ENCODE measurements around the gene CNFN. TPM values are rescaled to one million over a fixed set of nuclear protein-coding genes. Genes with fewer than 3 reads are reported as not detected.
"Not testable (repeated sequence)": the region's sequence is repeated elsewhere in the genome, so short reads cannot be mapped to it uniquely, and the experiment has no call there.

The CNFN gene
- total RNA-seq, 1 experiment from 2014 or later: 0.89 TPM

- DNase-seq (ENCODE audit: unreplicated experiment): no peak
- H3K9me3 Mint-ChIP-seq (ENCODE audit: unreplicated experiment): no peaks in the 10 kb centered on the region
- TF ChIP-seq, protein P1, sequence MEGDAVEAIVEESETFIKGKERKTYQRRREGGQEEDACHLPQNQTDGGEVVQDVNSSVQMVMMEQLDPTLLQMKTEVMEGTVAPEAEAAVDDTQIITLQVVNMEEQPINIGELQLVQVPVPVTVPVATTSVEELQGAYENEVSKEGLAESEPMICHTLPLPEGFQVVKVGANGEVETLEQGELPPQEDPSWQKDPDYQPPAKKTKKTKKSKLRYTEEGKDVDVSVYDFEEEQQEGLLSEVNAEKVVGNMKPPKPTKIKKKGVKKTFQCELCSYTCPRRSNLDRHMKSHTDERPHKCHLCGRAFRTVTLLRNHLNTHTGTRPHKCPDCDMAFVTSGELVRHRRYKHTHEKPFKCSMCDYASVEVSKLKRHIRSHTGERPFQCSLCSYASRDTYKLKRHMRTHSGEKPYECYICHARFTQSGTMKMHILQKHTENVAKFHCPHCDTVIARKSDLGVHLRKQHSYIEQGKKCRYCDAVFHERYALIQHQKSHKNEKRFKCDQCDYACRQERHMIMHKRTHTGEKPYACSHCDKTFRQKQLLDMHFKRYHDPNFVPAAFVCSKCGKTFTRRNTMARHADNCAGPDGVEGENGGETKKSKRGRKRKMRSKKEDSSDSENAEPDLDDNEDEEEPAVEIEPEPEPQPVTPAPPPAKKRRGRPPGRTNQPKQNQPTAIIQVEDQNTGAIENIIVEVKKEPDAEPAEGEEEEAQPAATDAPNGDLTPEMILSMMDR (IDR thresholded peaks at IDR 0.05; ENCODE audit: unreplicated experiment): no peak
- BruUV-seq (replicated peaks): no TSS peak
- ChIA-PET POLR2A (no interaction called here), CTCF (interaction anchor here (1.0 kb wide), 1 partner anchor 43 kb away, joined by 4 read pairs; no protein-coding TSS in a partner anchor)
- H3K27ac Mint-ChIP-seq (ENCODE audit: low read depth, unreplicated experiment): no peak overlapping the region
- intact Hi-C loops (cut with micrococcal nuclease): no loop called here
- no peaks in the 10 kb centered on the region for H3K27me3 Mint-ChIP-seq (ENCODE audit: insufficient read depth, unreplicated experiment)
- peaks cover 5% of the 10 kb centered on the region for H3K4me1 Mint-ChIP-seq (ENCODE audit: insufficient read depth, unreplicated experiment)
- H3K36me3 Mint-ChIP-seq (ENCODE audit: insufficient read depth, unreplicated experiment): peaks cover 9% of the 10 kb centered on the region
- no peak overlapping the region for H3K4me3 Mint-ChIP-seq (ENCODE audit: unreplicated experiment)
These were observed 46.6 kb downstream of the CNFN start for GRCh38 chr19:42343344-42344110.

- DNase-seq (ENCODE audit: unreplicated experiment); H3K4me1 Mint-ChIP-seq (ENCODE audit: insufficient read depth, unreplicated experiment); H3K4me3 Mint-ChIP-seq (ENCODE audit: unreplicated experiment); H3K9me3 Mint-ChIP-seq (ENCODE audit: unreplicated experiment); intact Hi-C loops (cut with micrococcal nuclease); BruUV-seq (replicated peaks); H3K27me3 Mint-ChIP-seq (ENCODE audit: insufficient read depth, unreplicated experiment); H3K27ac Mint-ChIP-seq (ENCODE audit: low read depth, unreplicated experiment): not testable (repeated sequence)
- H3K36me3 Mint-ChIP-seq (ENCODE audit: insufficient read depth, unreplicated experiment): peaks cover 18% of the 10 kb centered on the region
- ChIA-PET POLR2A (interaction anchor here (2.2 kb wide), 1 partner anchor 13 kb away, joined by 5 read pairs; no protein-coding TSS in a partner anchor), CTCF (interaction anchor here (0.6 kb wide), 1 partner anchor 48 kb away, joined by 3 read pairs; no protein-coding TSS in a partner anchor)
These were observed 50.2 kb downstream of the CNFN start for GRCh38 chr19:42339922-42340321.

DNA sequence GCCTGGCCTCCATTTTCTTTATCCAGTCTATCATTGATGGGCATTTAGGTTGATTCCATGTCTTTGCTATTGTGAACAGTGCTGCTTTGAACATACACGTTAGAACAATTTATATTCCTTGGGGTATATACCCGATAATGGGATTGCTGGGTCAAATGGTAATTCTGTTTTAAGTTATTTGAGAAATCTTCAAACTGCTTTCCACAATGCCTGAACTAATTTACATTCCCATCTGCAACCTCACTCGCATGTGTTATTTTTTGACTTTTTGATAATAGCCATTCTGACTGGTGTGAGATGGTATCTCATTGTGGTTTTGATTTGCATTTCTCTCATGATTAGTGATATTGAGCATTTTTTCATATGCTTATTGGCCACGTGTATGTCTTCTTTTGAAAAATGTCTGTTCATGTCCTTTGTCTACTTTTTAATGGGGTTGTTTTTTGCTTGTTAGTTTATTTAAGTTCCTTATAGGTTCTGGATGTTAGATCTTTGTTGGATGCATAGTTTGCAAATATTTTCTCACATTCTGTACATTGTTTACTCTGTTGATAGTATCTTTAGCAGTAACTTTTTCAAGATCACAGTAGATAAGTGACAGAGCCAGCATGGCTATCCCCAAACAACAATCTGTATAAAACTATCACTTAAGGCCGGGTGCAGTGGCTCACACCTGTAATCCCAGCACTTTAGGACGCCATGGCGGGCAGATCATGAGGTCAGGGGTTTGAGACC lies 50.8 kb downstream of the CNFN start:
- POLR2A ChIA-PET: interaction anchor here (2.2 kb wide), 1 partner anchor 12 kb away, joined by 5 read pairs; no protein-coding TSS in a partner anchor
- H3K27ac Mint-ChIP-seq (ENCODE audit: low read depth, unreplicated experiment); DNase-seq (ENCODE audit: unreplicated experiment); intact Hi-C loops (cut with micrococcal nuclease); BruUV-seq (replicated peaks); H3K4me3 Mint-ChIP-seq (ENCODE audit: unreplicated experiment); H3K9me3 Mint-ChIP-seq (ENCODE audit: unreplicated experiment); H3K27me3 Mint-ChIP-seq (ENCODE audit: insufficient read depth, unreplicated experiment); H3K4me1 Mint-ChIP-seq (ENCODE audit: insufficient read depth, unreplicated experiment): not testable (repeated sequence)
- peaks cover 18% of the 10 kb centered on the region for H3K36me3 Mint-ChIP-seq (ENCODE audit: insufficient read depth, unreplicated experiment)
- CTCF ChIA-PET: interaction anchor here (0.6 kb wide), 1 partner anchor 48 kb away, joined by 3 read pairs; no protein-coding TSS in a partner anchor

Small RNA genes lying within 50 kb of the gene (microRNA-seq; reads per million reads assigned to microRNA genes)
- gene MIR8077: not detected

Other genes with a start within 250 kb of the CNFN start
- 28.5 and 31.2 TPM in 2 replicates for gene DEDD2, start 172.6 kb downstream of the CNFN start, total RNA-seq (2022)
- 11.5 and 12.3 TPM in 2 replicates for gene ZNF526, start 170.0 kb downstream of the CNFN start, total RNA-seq (2022)
- 53.5 and 54.5 TPM in 2 replicates for gene GSK3A, start 147.7 kb downstream of the CNFN start, total RNA-seq (2022)
- 27.8 and 35.1 TPM in 2 replicates for gene ERF, start 135.2 kb downstream of the CNFN start, total RNA-seq (2022)
- gene CIC, start 121.0 kb downstream of the CNFN start, total RNA-seq (2022): 66.9 and 67.9 TPM in 2 replicates
- 0.30 and 0.64 TPM in 2 replicates for gene PRR19, start 88.2 kb downstream of the CNFN start, total RNA-seq (2022)
- 9.5 and 30.6 TPM in 2 replicates for gene PAFAH1B3, start 87.7 kb downstream of the CNFN start, total RNA-seq (2022)
- not detected in 2 replicates for gene TMEM145, start 77.0 kb downstream of the CNFN start, total RNA-seq (2022)
- 13.0 and 20.6 TPM in 2 replicates for gene MEGF8, start 64.7 kb downstream of the CNFN start, total RNA-seq (2022)
- gene LIPE, start 37.1 kb upstream of the CNFN start, total RNA-seq (2022): 8.6 and 11.7 TPM in 2 replicates
- gene CXCL17, start 52.6 kb upstream of the CNFN start, total RNA-seq (2022): not detected in 2 replicates
- 0.32 and 0.56 TPM in 2 replicates for gene CEACAM1, start 138.2 kb upstream of the CNFN start, total RNA-seq (2022)
- not detected in 2 replicates for gene CEACAM8, start 204.6 kb upstream of the CNFN start, total RNA-seq (2022)

Data from MCF 10A (cell line).